ENCODE measurements around the gene ATG2A.
A peak's percentile ranks its signal among the peaks of the same experiment; 100 is the strongest.

The ATG2A gene

GRCh38 chr11:64923944-64924909 is 7.2 kb upstream of the ATG2A start, which contains the start of gene PPP2R5B:
Gene PPP2R5B, plus strand, starts transcription at chr11:64924689. Its CDS starts 1,046 bp downstream, at chr11:64925735.
- peak; percentile 81 for DNase-seq

GRCh38 chr11:64923151-64923661 is 6.2 kb upstream of the ATG2A start:
- DNase-seq = no peak

- DNase-seq = no peak
Measured at GRCh38 chr11:64921384-64921783, 4.4 kb upstream of the ATG2A start.

GRCh38 chr11:64920124-64920523 is 3.1 kb upstream of the ATG2A start:
- no peak for DNase-seq

- no peak for DNase-seq
Measured at GRCh38 chr11:64919627-64920026, 2.6 kb upstream of the ATG2A start.

- peak; percentile 37 for DNase-seq
Measured at GRCh38 chr11:64918017-64918416, 1.0 kb upstream of the ATG2A start.

GRCh38 chr11:64917663-64917995 is 620 bp upstream of the ATG2A start:
- no peak for DNase-seq

GRCh38 chr11:64916040-64916774 is 802 bp downstream of the ATG2A start:
- no peak for DNase-seq

GRCh38 chr11:64915376-64915887 is 1.6 kb downstream of the ATG2A start:
- no peak for DNase-seq

GRCh38 chr11:64914123-64914522 is 2.9 kb downstream of the ATG2A start:
- no peak for DNase-seq

GRCh38 chr11:64913171-64913727 is 3.8 kb downstream of the ATG2A start:
- DNase-seq = no peak

- no peak for DNase-seq
Measured at GRCh38 chr11:64911689-64912088, 5.3 kb downstream of the ATG2A start.

- no peak for DNase-seq
Measured at GRCh38 chr11:64911142-64911541, 5.9 kb downstream of the ATG2A start.

- DNase-seq = no peak
Measured at GRCh38 chr11:64910451-64911093, 6.4 kb downstream of the ATG2A start.

- DNase-seq = no peak
Measured at GRCh38 chr11:64909653-64910343, 7.2 kb downstream of the ATG2A start.

- no peak for DNase-seq
Measured at GRCh38 chr11:64908766-64909165, 8.2 kb downstream of the ATG2A start.

GRCh38 chr11:64906314-64906635 is 10.7 kb downstream of the ATG2A start:
- DNase-seq = no peak

GRCh38 chr11:64905516-64906313 is 11.3 kb downstream of the ATG2A start:
- no peak for DNase-seq

- DNase-seq = no peak
Measured at GRCh38 chr11:64903291-64903833, 13.6 kb downstream of the ATG2A start.

GRCh38 chr11:64902102-64902900 is 14.7 kb downstream of the ATG2A start:
- no peak for DNase-seq

Data from KG1 (cell line).